HG03354 (cell line): ENCODE results near the gene NUDT8.
"Not testable (repeated sequence)": the region's sequence is repeated elsewhere in the genome, so short reads cannot be mapped to it uniquely, and the experiment has no call there.

Experiments
- ATAC-seq: cut with Tn5 transposase; IDR thresholded peaks from one replicate; pipeline ENCODE4 v1.9.1; 2021; ENCODE audit warnings: mild to moderate bottlenecking; ENCODE audit not compliant: unreplicated experiment, poor library complexity, severe bottlenecking

NUDT8 gene

GRCh38 chr11:67662142-67662834 is 32.6 kb upstream of the NUDT8 start:
- no peak for ATAC-seq

GRCh38 chr11:67660752-67661151 is 31.0 kb upstream of the NUDT8 start:
- ATAC-seq = not testable (repeated sequence)

GRCh38 chr11:67659651-67660165 is 30.0 kb upstream of the NUDT8 start:
- ATAC-seq = not testable (repeated sequence)

- ATAC-seq = no peak
Observed at GRCh38 chr11:67657300-67657699, 27.6 kb upstream of the NUDT8 start.

GRCh38 chr11:67656278-67656922 is 26.7 kb upstream of the NUDT8 start:
- ATAC-seq = no peak

GRCh38 chr11:67654225-67654624 is 24.5 kb upstream of the NUDT8 start:
- ATAC-seq = no peak

- no peak for ATAC-seq
Observed at GRCh38 chr11:67652965-67653845, 23.5 kb upstream of the NUDT8 start.

- no peak for ATAC-seq
Observed at GRCh38 chr11:67651976-67652781, 22.4 kb upstream of the NUDT8 start.

GRCh38 chr11:67649634-67650510 is 20.1 kb upstream of the NUDT8 start:
- ATAC-seq = no peak

- ATAC-seq = peak; percentile 12
Observed at GRCh38 chr11:67648796-67649613, 19.3 kb upstream of the NUDT8 start.

GRCh38 chr11:67648140-67648795 is 18.5 kb upstream of the NUDT8 start:
- ATAC-seq = peak; percentile 55

- ATAC-seq = no peak
Observed at GRCh38 chr11:67647471-67647870, 17.7 kb upstream of the NUDT8 start.

- no peak for ATAC-seq
Observed at GRCh38 chr11:67646535-67647336, 17.0 kb upstream of the NUDT8 start.

GRCh38 chr11:67645521-67646461 is 16.1 kb upstream of the NUDT8 start:
- no peak for ATAC-seq
